Measurements from ENCODE around the gene PRR18.

DNA sequence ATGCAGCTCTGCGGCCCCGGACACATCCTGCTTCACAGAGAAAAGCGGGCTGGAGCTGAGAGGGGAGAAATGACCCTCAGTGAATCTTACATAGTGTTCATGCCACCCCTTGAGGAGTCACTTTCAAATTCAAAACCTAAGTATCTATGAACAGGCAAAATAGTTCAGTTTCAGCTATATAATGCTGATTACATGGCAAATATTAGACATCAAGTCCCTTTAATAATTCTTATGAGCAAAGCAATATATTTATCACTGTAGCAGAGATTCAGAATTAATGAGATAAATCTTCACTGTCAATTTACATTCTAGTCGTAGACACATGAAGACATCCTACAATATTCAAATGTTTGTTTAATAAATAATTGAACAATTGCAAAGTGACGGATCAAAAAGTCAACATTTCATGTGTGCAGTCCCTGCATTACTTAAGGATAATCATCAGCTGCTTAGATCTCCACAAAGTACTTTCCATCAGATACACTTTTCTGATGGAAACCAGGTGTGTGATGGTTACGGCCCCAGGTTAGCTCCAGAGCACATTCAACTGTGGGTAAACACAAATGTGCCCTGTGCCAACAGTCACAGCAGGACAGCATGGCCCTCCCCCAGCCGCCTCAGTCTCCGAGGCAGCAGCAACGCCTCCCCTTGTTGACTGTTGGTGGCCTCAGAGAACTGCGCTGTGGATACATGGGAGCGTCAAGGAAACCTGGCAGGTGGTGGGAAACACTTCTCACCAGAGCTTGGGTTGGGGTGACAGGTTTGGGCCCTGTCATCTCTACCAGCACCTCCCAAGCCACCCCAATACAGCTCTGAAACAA, 787 bp upstream of the PRR18 start:
- TF ChIP-seq, protein P1, sequence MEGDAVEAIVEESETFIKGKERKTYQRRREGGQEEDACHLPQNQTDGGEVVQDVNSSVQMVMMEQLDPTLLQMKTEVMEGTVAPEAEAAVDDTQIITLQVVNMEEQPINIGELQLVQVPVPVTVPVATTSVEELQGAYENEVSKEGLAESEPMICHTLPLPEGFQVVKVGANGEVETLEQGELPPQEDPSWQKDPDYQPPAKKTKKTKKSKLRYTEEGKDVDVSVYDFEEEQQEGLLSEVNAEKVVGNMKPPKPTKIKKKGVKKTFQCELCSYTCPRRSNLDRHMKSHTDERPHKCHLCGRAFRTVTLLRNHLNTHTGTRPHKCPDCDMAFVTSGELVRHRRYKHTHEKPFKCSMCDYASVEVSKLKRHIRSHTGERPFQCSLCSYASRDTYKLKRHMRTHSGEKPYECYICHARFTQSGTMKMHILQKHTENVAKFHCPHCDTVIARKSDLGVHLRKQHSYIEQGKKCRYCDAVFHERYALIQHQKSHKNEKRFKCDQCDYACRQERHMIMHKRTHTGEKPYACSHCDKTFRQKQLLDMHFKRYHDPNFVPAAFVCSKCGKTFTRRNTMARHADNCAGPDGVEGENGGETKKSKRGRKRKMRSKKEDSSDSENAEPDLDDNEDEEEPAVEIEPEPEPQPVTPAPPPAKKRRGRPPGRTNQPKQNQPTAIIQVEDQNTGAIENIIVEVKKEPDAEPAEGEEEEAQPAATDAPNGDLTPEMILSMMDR (IDR thresholded peaks at IDR 0.05): no peak
- no peak for TF ChIP-seq POLR2AphosphoS5 (IDR thresholded peaks at IDR 0.05; ENCODE audit: low read depth, low read length)
- TF ChIP-seq, protein P2, sequence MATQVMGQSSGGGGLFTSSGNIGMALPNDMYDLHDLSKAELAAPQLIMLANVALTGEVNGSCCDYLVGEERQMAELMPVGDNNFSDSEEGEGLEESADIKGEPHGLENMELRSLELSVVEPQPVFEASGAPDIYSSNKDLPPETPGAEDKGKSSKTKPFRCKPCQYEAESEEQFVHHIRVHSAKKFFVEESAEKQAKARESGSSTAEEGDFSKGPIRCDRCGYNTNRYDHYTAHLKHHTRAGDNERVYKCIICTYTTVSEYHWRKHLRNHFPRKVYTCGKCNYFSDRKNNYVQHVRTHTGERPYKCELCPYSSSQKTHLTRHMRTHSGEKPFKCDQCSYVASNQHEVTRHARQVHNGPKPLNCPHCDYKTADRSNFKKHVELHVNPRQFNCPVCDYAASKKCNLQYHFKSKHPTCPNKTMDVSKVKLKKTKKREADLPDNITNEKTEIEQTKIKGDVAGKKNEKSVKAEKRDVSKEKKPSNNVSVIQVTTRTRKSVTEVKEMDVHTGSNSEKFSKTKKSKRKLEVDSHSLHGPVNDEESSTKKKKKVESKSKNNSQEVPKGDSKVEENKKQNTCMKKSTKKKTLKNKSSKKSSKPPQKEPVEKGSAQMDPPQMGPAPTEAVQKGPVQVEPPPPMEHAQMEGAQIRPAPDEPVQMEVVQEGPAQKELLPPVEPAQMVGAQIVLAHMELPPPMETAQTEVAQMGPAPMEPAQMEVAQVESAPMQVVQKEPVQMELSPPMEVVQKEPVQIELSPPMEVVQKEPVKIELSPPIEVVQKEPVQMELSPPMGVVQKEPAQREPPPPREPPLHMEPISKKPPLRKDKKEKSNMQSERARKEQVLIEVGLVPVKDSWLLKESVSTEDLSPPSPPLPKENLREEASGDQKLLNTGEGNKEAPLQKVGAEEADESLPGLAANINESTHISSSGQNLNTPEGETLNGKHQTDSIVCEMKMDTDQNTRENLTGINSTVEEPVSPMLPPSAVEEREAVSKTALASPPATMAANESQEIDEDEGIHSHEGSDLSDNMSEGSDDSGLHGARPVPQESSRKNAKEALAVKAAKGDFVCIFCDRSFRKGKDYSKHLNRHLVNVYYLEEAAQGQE (IDR thresholded peaks at IDR 0.05; ENCODE audit: insufficient read depth in 1 of 2, low read depth in 2 of 2, low read length in 1 of 2): no peak
- TF ChIP-seq SIN3A (IDR thresholded peaks at IDR 0.05; ENCODE audit: borderline replicate concordance, insufficient read depth, low read depth, low read length): no peak
